ENCODE measurements around the gene SCARB2.
A peak's percentile ranks its signal among the peaks of the same experiment; 100 is the strongest.

SCARB2 gene

GRCh38 chr4:76233529-76233928 lies 19.9 kb upstream of the SCARB2 start:
- peak overlapping the region; percentile 59; the same call in 1 of the 2 replicates for H3K27ac ChIP-seq
- ChIA-PET CTCF (interaction anchor here (0.6 to 0.7 kb wide), 2 partner anchors 47 to 58 kb away, joined by 3 to 4 read pairs; no protein-coding TSS in a partner anchor), POLR2A (ENCODE audit: low non-redundant PET) (no interaction called here)
- no peak for DNase-seq (ENCODE audit: low spot score)
- TF ChIP-seq CTCF (conservative IDR thresholded peaks at IDR 0.05; ENCODE audit: low read depth), result no peak

GRCh38 chr4:76233083-76233482 lies 19.5 kb upstream of the SCARB2 start:
- ChIA-PET CTCF (no interaction called here), POLR2A (ENCODE audit: low non-redundant PET) (no interaction called here)
- TF ChIP-seq CTCF (conservative IDR thresholded peaks at IDR 0.05; ENCODE audit: low read depth), result no peak
- no peak overlapping the region for H3K27ac ChIP-seq
- DNase-seq (ENCODE audit: low spot score), result no peak

- ChIA-PET CTCF (no interaction called here), POLR2A (ENCODE audit: low non-redundant PET) (no interaction called here)
- no peak overlapping the region for H3K27ac ChIP-seq
These were observed 19.1 kb upstream of the SCARB2 start for GRCh38 chr4:76232681-76233080.

GRCh38 chr4:76226418-76226817 lies 12.8 kb upstream of the SCARB2 start:
- no peak for DNase-seq (ENCODE audit: low spot score)
- TF ChIP-seq CTCF (conservative IDR thresholded peaks at IDR 0.05; ENCODE audit: low read depth), result no peak
- POLR2A ChIA-PET (ENCODE audit: low non-redundant PET), result no interaction called here
- H3K27ac ChIP-seq, result no peak overlapping the region
- CTCF ChIA-PET, result no interaction called here

More at GRCh38 chr4:76232681-76233080, 19.1 kb upstream of the SCARB2 start:
- DNase-seq (ENCODE audit: low spot score), result no peak
- TF ChIP-seq CTCF (conservative IDR thresholded peaks at IDR 0.05; ENCODE audit: low read depth), result no peak

GRCh38 chr4:76224171-76224570 lies 10.5 kb upstream of the SCARB2 start:
- no peak for TF ChIP-seq CTCF (conservative IDR thresholded peaks at IDR 0.05; ENCODE audit: low read depth)
- no peak overlapping the region for H3K27ac ChIP-seq
- ChIA-PET POLR2A (ENCODE audit: low non-redundant PET) (no interaction called here), CTCF (no interaction called here)
- no peak for DNase-seq (ENCODE audit: low spot score)

GRCh38 chr4:76219299-76220055 lies 5.9 kb upstream of the SCARB2 start:
- peak; percentile 44 for DNase-seq (ENCODE audit: low spot score)
- no peak overlapping the region for H3K27ac ChIP-seq
- TF ChIP-seq CTCF (conservative IDR thresholded peaks at IDR 0.05; ENCODE audit: low read depth), result no peak
- ChIA-PET POLR2A (ENCODE audit: low non-redundant PET) (no interaction called here), CTCF (interaction anchor here (0.6 kb wide), 1 partner anchor 48 kb away, joined by 4 read pairs; no protein-coding TSS in a partner anchor)
